ENCODE results near the gene FXYD4.
"Not testable (repeated sequence)": the region's sequence is repeated elsewhere in the genome, so short reads cannot be mapped to it uniquely, and the experiment has no call there.

Gene FXYD4

GRCh38 chr10:43371418-43371817 lies at the start of gene FXYD4:
FXYD4 (plus strand) TSS chr10:43371636; CDS start chr10:43373747, 2,111 bp downstream.
- no peak for DNase-seq

GRCh38 chr10:43322331-43322730 lies 49.1 kb upstream of the FXYD4 start:
- no peak for DNase-seq

GRCh38 chr10:43322769-43323168 lies 48.7 kb upstream of the FXYD4 start:
- DNase-seq = peak; percentile 79 to 88

GRCh38 chr10:43323245-43323644 lies 48.2 kb upstream of the FXYD4 start:
- DNase-seq = no peak

GRCh38 chr10:43324876-43325275 lies 46.6 kb upstream of the FXYD4 start:
- DNase-seq = no peak

GRCh38 chr10:43327171-43327570 lies 44.3 kb upstream of the FXYD4 start:
- DNase-seq = no peak

- no peak for DNase-seq
Measured at GRCh38 chr10:43327986-43328385, 43.5 kb upstream of the FXYD4 start.

GRCh38 chr10:43328810-43329209 lies 42.6 kb upstream of the FXYD4 start:
- not testable (repeated sequence) for DNase-seq

GRCh38 chr10:43329246-43329885 lies 42.1 kb upstream of the FXYD4 start:
- DNase-seq = not testable (repeated sequence)

GRCh38 chr10:43330049-43330823 lies 41.2 kb upstream of the FXYD4 start:
- DNase-seq = not testable (repeated sequence)

GRCh38 chr10:43330824-43331127 lies 40.7 kb upstream of the FXYD4 start:
- not testable (repeated sequence) for DNase-seq

- DNase-seq = no peak
Measured at GRCh38 chr10:43333653-43334052, 37.8 kb upstream of the FXYD4 start.

GRCh38 chr10:43336061-43336460 lies 35.4 kb upstream of the FXYD4 start:
- no peak for DNase-seq

- no peak for DNase-seq
Measured at GRCh38 chr10:43336641-43337318, 34.7 kb upstream of the FXYD4 start.

GRCh38 chr10:43337536-43337935 lies 33.9 kb upstream of the FXYD4 start:
- DNase-seq = not testable (repeated sequence)

- DNase-seq = no peak
Measured at GRCh38 chr10:43338117-43338516, 33.3 kb upstream of the FXYD4 start.

GRCh38 chr10:43339136-43339535 lies 32.3 kb upstream of the FXYD4 start:
- no peak for DNase-seq

GRCh38 chr10:43340101-43340500 lies 31.3 kb upstream of the FXYD4 start:
- no peak for DNase-seq

- no peak for DNase-seq
Measured at GRCh38 chr10:43340619-43341018, 30.8 kb upstream of the FXYD4 start.

- DNase-seq = no peak
Measured at GRCh38 chr10:43341450-43341849, 30.0 kb upstream of the FXYD4 start.

- DNase-seq = no peak
Measured at GRCh38 chr10:43342279-43343125, 28.9 kb upstream of the FXYD4 start.

- DNase-seq = no peak
Measured at GRCh38 chr10:43343126-43343525, 28.3 kb upstream of the FXYD4 start.

- DNase-seq = no peak
Measured at GRCh38 chr10:43344051-43344450, 27.4 kb upstream of the FXYD4 start.

Measured in stimulated activated CD4-positive, alpha-beta T cell treated with anti-CD3 and anti-CD28 coated beads, Interleukin-2, amount 100 ng/mL, for 24 hours (primary cell).